ENCODE data around the gene YPEL2. TPM values are rescaled to one million over a fixed set of nuclear protein-coding genes. Genes with fewer than 3 reads are reported as not detected.

Gene YPEL2
- total RNA-seq, 2 experiments from 2014 or later, result 4.4 to 4.7 TPM

DNA sequence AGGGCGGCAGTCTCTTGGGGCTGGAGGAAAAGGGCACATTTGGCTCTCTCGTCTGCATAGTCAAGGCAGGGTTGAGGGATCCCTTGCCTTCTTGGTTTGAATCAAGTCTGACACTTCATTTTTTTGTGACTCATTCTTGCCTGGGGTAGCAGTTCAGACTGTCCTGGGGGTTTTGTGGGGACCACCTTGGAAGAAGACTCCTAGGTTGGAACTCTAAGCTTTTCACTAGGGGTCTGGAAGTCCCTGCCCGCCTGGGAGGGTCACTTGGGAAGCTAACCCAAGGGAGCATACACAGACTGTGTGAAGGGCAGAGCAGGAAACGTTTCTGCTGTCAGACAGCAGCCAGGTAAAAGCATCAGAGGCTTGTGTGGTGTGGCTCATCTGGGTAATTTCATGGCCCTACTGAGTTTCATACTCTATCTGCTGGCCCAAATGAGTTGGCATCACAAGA, 11.3 kb downstream of the YPEL2 start:
- Mint-ChIP-seq H3K4me3 (no peak overlapping the region), H3K27ac (peak overlapping the region; percentile 79), H3K4me1 (peaks cover 49% of the 10 kb centered on the region), H3K36me3 (peaks cover 2% of the 10 kb centered on the region), H3K27me3 (no peaks in the 10 kb centered on the region), H3K9me3 (no peaks in the 10 kb centered on the region)
- DNase-seq, result peak; percentile 38

GRCh38 chr17:59345476-59345875, 14.0 kb downstream of the YPEL2 start:
- Mint-ChIP-seq H3K4me3 (no peak overlapping the region), H3K36me3 (peaks cover 2% of the 10 kb centered on the region), H3K9me3 (no peaks in the 10 kb centered on the region), H3K27me3 (no peaks in the 10 kb centered on the region), H3K27ac (no peak overlapping the region), H3K4me1 (peaks cover 50% of the 10 kb centered on the region)
- no peak for DNase-seq

DNA sequence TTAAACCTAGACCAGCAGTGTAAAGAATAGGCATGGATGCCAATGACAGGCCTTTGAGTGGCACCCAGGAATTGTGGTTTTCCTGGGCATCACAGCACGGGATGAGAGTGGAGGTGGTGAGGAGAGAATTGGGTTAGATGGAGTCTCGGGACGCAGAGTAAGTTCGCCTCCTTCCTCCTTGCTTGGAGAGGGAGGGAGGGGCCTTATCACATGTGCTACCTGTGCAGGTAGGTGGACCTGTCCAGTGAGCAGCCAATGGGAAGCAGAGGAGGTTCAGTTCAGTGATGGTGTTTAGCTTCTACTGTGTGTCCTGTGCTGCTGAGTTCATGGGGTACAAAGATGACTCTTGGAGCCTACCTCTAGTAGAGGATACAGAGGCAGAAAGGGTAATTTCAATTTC, 14.9 kb downstream of the YPEL2 start:
- Mint-ChIP-seq H3K27ac (no peak overlapping the region), H3K9me3 (no peaks in the 10 kb centered on the region), H3K27me3 (no peaks in the 10 kb centered on the region), H3K4me3 (no peak overlapping the region), H3K4me1 (peaks cover 50% of the 10 kb centered on the region), H3K36me3 (peaks cover 2% of the 10 kb centered on the region)
- no peak for DNase-seq

- no peak overlapping the region for H3K4me3 Mint-ChIP-seq
- no peaks in the 10 kb centered on the region for H3K27me3 Mint-ChIP-seq
- DNase-seq, result no peak
- peaks cover 51% of the 10 kb centered on the region for H3K4me1 Mint-ChIP-seq
- H3K27ac Mint-ChIP-seq, result no peak overlapping the region
- H3K9me3 Mint-ChIP-seq, result no peaks in the 10 kb centered on the region
- peaks cover 2% of the 10 kb centered on the region for H3K36me3 Mint-ChIP-seq
Observed at GRCh38 chr17:59346876-59347407, 15.5 kb downstream of the YPEL2 start.

- Mint-ChIP-seq H3K4me1 (peaks cover 50% of the 10 kb centered on the region), H3K27ac (no peak overlapping the region)
Observed at GRCh38 chr17:59347975-59348391, 16.5 kb downstream of the YPEL2 start.

GRCh38 chr17:59349178-59349577, 17.7 kb downstream of the YPEL2 start:
- H3K9me3 Mint-ChIP-seq, result no peaks in the 10 kb centered on the region
- no peak overlapping the region for H3K4me3 Mint-ChIP-seq
- peaks cover 53% of the 10 kb centered on the region for H3K4me1 Mint-ChIP-seq
- peaks cover 12% of the 10 kb centered on the region for H3K36me3 Mint-ChIP-seq
- H3K27ac Mint-ChIP-seq, result no peak overlapping the region
- no peak for DNase-seq
- H3K27me3 Mint-ChIP-seq, result no peaks in the 10 kb centered on the region

More at GRCh38 chr17:59347975-59348391, 16.5 kb downstream of the YPEL2 start:
- peaks cover 3% of the 10 kb centered on the region for H3K36me3 Mint-ChIP-seq
- H3K27me3 Mint-ChIP-seq, result no peaks in the 10 kb centered on the region
- no peaks in the 10 kb centered on the region for H3K9me3 Mint-ChIP-seq
- no peak overlapping the region for H3K4me3 Mint-ChIP-seq
- DNase-seq, result no peak

- no peak overlapping the region for H3K4me3 Mint-ChIP-seq
- H3K27ac Mint-ChIP-seq, result peak overlapping the region; percentile 1
- no peaks in the 10 kb centered on the region for H3K27me3 Mint-ChIP-seq
- H3K36me3 Mint-ChIP-seq, result peaks cover 41% of the 10 kb centered on the region
- H3K4me1 Mint-ChIP-seq, result peaks cover 65% of the 10 kb centered on the region
- peaks cover 4% of the 10 kb centered on the region for H3K9me3 Mint-ChIP-seq
- no peak for DNase-seq
Observed at GRCh38 chr17:59353106-59353854, 21.8 kb downstream of the YPEL2 start.

DNA sequence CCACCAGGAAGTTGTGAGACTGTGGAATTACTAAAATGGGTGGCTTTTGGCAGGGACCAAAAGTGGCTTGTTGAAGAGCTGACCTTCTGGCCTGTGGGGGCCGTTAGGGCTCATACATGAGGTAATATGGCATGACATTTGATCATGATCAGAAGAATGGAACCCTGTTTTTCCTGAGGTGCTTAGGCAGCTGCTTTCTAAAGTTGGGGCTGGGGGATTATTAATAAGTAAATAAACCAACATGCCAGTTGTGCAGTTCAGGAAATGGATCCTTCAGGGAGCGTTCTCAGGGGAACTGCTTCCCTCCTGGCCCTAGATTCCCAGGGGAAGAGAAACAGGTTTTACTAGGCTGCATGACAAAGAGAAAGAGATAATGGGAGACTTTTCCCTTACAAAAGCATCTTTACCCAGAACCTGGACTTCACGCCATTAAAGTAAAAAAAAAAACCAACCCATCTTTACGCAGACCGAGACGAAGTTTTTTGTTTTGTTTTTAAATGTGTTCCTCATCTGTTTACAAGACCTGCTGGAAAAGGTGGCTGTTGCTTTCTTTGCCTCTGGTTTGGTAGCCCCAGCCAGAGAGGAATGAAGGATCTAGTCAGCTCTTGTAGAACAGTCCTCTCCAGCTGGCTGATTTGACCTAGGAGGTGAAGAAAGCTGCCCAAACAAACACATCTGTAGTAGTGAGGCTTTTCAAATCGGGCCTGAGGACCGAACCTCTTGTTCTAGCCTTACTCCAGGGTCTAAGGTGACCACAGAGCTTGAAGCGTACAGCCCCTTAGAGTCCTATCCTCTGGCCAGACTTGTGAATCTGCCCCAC, 22.7 kb downstream of the YPEL2 start:
- Mint-ChIP-seq H3K27ac (peak overlapping the region; percentile 1), H3K27me3 (no peaks in the 10 kb centered on the region), H3K9me3 (peaks cover 4% of the 10 kb centered on the region), H3K4me1 (peaks cover 67% of the 10 kb centered on the region), H3K36me3 (peaks cover 43% of the 10 kb centered on the region), H3K4me3 (no peak overlapping the region)
- no peak for DNase-seq

GRCh38 chr17:59355030-59355701, 23.7 kb downstream of the YPEL2 start:
- Mint-ChIP-seq H3K36me3 (peaks cover 44% of the 10 kb centered on the region), H3K27me3 (no peaks in the 10 kb centered on the region)

DNA sequence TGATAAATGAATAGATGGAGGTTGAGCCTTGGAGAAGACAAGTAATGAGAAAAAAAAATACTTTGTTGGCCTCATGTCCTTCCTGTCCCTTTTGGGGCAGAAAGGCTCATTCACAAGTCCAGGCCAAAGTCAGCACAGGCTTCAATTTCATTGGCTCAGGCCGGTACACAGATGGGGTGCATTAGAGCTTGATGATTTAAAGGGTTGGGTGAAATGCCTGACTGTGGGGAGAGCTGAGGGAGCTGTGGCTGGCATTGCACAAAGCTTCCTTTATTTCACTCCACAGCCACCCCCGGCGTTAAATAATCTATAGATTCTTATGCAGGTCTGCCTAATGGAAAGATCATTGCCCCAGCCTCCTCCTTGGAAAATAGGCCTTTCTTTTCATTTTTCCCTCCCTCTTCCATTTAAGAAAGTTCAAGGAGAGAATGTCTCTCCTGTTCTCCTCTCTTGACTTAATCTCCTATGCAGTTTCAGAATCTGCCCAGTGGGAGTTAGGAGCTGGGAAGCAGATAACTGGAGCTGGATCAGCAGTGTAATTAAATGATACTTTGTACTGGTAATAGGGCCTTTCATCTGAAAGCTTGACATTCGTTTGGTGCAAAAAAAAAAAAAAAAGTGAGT, 24.4 kb downstream of the YPEL2 start:
- DNase-seq, result no peak
- Mint-ChIP-seq H3K27ac (no peak overlapping the region), H3K9me3 (peaks cover 4% of the 10 kb centered on the region), H3K27me3 (no peaks in the 10 kb centered on the region), H3K4me1 (peaks cover 72% of the 10 kb centered on the region), H3K4me3 (no peak overlapping the region), H3K36me3 (peaks cover 45% of the 10 kb centered on the region)

More at GRCh38 chr17:59355030-59355701, 23.7 kb downstream of the YPEL2 start:
- Mint-ChIP-seq H3K9me3 (peaks cover 4% of the 10 kb centered on the region), H3K4me1 (peaks cover 67% of the 10 kb centered on the region), H3K4me3 (no peak overlapping the region), H3K27ac (peak overlapping the region; percentile 4)
- no peak for DNase-seq

GRCh38 chr17:59356543-59357218, 25.2 kb downstream of the YPEL2 start:
- H3K4me3 Mint-ChIP-seq, result no peak overlapping the region
- H3K9me3 Mint-ChIP-seq, result peaks cover 4% of the 10 kb centered on the region
- H3K36me3 Mint-ChIP-seq, result peaks cover 45% of the 10 kb centered on the region
- no peak for DNase-seq
- H3K4me1 Mint-ChIP-seq, result peaks cover 77% of the 10 kb centered on the region
- H3K27me3 Mint-ChIP-seq, result no peaks in the 10 kb centered on the region
- H3K27ac Mint-ChIP-seq, result no peak overlapping the region

GRCh38 chr17:59357219-59357697, 25.8 kb downstream of the YPEL2 start:
- no peak for DNase-seq
- Mint-ChIP-seq H3K9me3 (peaks cover 4% of the 10 kb centered on the region), H3K36me3 (peaks cover 45% of the 10 kb centered on the region), H3K27ac (no peak overlapping the region), H3K4me1 (peaks cover 78% of the 10 kb centered on the region), H3K27me3 (no peaks in the 10 kb centered on the region), H3K4me3 (no peak overlapping the region)

DNA sequence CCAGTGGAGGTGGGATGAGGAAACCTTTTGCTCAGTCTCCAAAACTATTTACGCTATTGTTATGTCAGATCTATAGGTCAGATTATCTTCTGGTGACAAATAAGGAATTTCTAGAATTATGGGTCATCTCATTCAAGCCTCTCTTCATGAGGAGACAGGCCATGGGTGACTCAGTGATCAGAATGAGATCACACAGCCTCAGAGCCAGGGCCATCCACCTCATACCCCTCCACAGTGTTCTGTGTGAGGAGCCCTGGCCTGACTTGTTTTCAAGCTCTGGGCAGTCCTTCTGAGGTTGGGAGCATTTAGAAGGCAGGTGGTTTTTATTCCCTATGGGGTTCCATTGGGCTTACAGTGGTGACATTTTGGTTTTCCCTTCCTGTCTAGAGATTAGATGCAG, 26.5 kb downstream of the YPEL2 start:
- peaks cover 45% of the 10 kb centered on the region for H3K36me3 Mint-ChIP-seq
- H3K4me3 Mint-ChIP-seq, result no peak overlapping the region
- H3K4me1 Mint-ChIP-seq, result peaks cover 77% of the 10 kb centered on the region
- H3K27me3 Mint-ChIP-seq, result no peaks in the 10 kb centered on the region
- H3K9me3 Mint-ChIP-seq, result peaks cover 4% of the 10 kb centered on the region
- H3K27ac Mint-ChIP-seq, result peak overlapping the region; percentile 70
- no peak for DNase-seq

GRCh38 chr17:59361386-59361785, 29.9 kb downstream of the YPEL2 start:
- no peak for DNase-seq
- Mint-ChIP-seq H3K27ac (peak overlapping the region; percentile 89), H3K4me3 (peak overlapping the region; percentile 54)

More at GRCh38 chr17:59361386-59361785, 29.9 kb downstream of the YPEL2 start:
- peaks cover 22% of the 10 kb centered on the region for H3K36me3 Mint-ChIP-seq
- H3K9me3 Mint-ChIP-seq, result peaks cover 4% of the 10 kb centered on the region
- peaks cover 75% of the 10 kb centered on the region for H3K4me1 Mint-ChIP-seq
- no peaks in the 10 kb centered on the region for H3K27me3 Mint-ChIP-seq

Measured in activated naive CD8-positive, alpha-beta T cell treated with anti-CD3 and anti-CD28 coated beads for 36 hours (primary cell).